Sigmoid colon (tissue), 4 donors: Measurements from ENCODE around the gene PNPLA6.

Experiments used
- CTCF ChIP-seq, 4 experiments: fragments of 450-650 bp in 3 of 4; fragments of 200-600 bp in 1 of 4; IDR thresholded peaks; one replicate each; pipeline ENCODE4 v1.5.1; 2016 to 2019; ENCODE audit warnings: antibody characterized with exemption in 4 of 4, mild to moderate bottlenecking in 3 of 4, moderate library complexity in 2 of 4
- POLR2A ChIP-seq, 2 donors: fragments of 450-650 bp; IDR thresholded peaks; one replicate each; pipeline ENCODE4 v1.6.1; 2016; ENCODE audit warnings: antibody characterized with exemption in 2 of 2, mild to moderate bottlenecking in 2 of 2, moderate library complexity in 2 of 2
- POLR2AphosphoS5 ChIP-seq, 4 donors: sonication (generic); formaldehyde crosslinking; IDR thresholded peaks; one replicate each; pipeline ENCODE4 v1.6.1; 2017; ENCODE audit warnings: antibody characterized with exemption in 4 of 4

GRCh38 chr19:7607874-7608560 is 72.5 kb downstream of the PNPLA6 start:
- TF ChIP-seq POLR2AphosphoS5 (IDR thresholded peaks at IDR 0.05) (no peak), CTCF (IDR thresholded peaks at IDR 0.05) (no peak), POLR2A (IDR thresholded peaks at IDR 0.05) (no peak)
